ENCODE results near the gene VAMP8. TPM values are rescaled to one million over a fixed set of nuclear protein-coding genes. Genes with fewer than 3 reads are reported as not detected.

Gene VAMP8
- total RNA-seq, 1 experiment from 2014 or later = 52.0 TPM

GRCh38 chr2:85607268-85608215, 30.2 kb downstream of the VAMP8 start:
- Mint-ChIP-seq H3K36me3 (peaks cover 24% of the 10 kb centered on the region), H3K27ac (peak overlapping the region; percentile 57; the same call in 1 of the 2 replicates), H3K4me3 (no peak overlapping the region), H3K4me1 (peaks cover 19% of the 10 kb centered on the region), H3K9me3 (no peaks in the 10 kb centered on the region), H3K27me3 (ENCODE audit: low read depth) (no peaks in the 10 kb centered on the region)
- POLR2A ChIA-PET = interaction anchor here (1.0 kb wide), 1 partner anchor 29 kb away, joined by 3 read pairs; no protein-coding TSS in a partner anchor
- TF ChIP-seq FOXP1 (CRISPR knock-in tag; IDR thresholded peaks at IDR 0.05; ENCODE audit: borderline replicate concordance) (no peak), FOXJ3 (CRISPR knock-in tag; IDR thresholded peaks at IDR 0.05; ENCODE audit: borderline replicate concordance) (no peak), PRRX2 (CRISPR knock-in tag; IDR thresholded peaks at IDR 0.05) (no peak), ELF4 (CRISPR knock-in tag; IDR thresholded peaks at IDR 0.05; ENCODE audit: low read depth) (no peak), EMX1 (CRISPR knock-in tag; IDR thresholded peaks at IDR 0.05) (no peak), ZNF532 (CRISPR knock-in tag; IDR thresholded peaks at IDR 0.05; ENCODE audit: borderline replicate concordance) (no peak), GTF2I (CRISPR knock-in tag; conservative IDR thresholded peaks at IDR 0.05) (no peak), AFF4 (CRISPR knock-in tag; IDR thresholded peaks at IDR 0.05; ENCODE audit: borderline replicate concordance) (no peak)
- TF ChIP-seq, protein P1, sequence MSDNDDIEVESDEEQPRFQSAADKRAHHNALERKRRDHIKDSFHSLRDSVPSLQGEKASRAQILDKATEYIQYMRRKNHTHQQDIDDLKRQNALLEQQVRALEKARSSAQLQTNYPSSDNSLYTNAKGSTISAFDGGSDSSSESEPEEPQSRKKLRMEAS (CRISPR knock-in tag; IDR thresholded peaks at IDR 0.05) = no peak
- ATAC-seq = no peak
- no peak for DNase-seq (ENCODE audit: low spot score)
- CTCF ChIA-PET = no interaction called here

- POLR2A ChIA-PET = interaction anchor here (0.6 to 1.4 kb wide), 7 partner anchors 9 to 193 kb away, joined by 3 to 8 read pairs (median 4); partner anchors contain the start of genes GGCX, SH2D6, TMEM150A and VAMP8
- Mint-ChIP-seq H3K9me3 (no peaks in the 10 kb centered on the region), H3K36me3 (peaks cover 24% of the 10 kb centered on the region), H3K4me1 (peaks cover 4% of the 10 kb centered on the region; the same call in 1 of the 2 replicates), H3K27me3 (ENCODE audit: low read depth) (no peaks in the 10 kb centered on the region), H3K27ac (peak overlapping the region; percentile 96), H3K4me3 (peak overlapping the region; percentile 98)
- CTCF ChIA-PET = interaction anchor here (0.7 to 2.9 kb wide), 5 partner anchors 8 to 158 kb away, joined by 3 to 17 read pairs (median 3); partner anchors contain the start of gene TMEM150A
- TF ChIP-seq CREB1 (CRISPR knock-in tag; IDR thresholded peaks at IDR 0.05) (no peak), GRHL2 (CRISPR knock-in tag; IDR thresholded peaks at IDR 0.05; ENCODE audit: insufficient replicate concordance, severe bottlenecking) (no peak), SMAD3 (CRISPR knock-in tag; IDR thresholded peaks at IDR 0.05; ENCODE audit: borderline replicate concordance) (peak; percentile 54; the same call in 1 of the 2 replicates), RELA (CRISPR knock-in tag; IDR thresholded peaks at IDR 0.05; ENCODE audit: borderline replicate concordance) (no peak), TEAD4 (CRISPR knock-in tag; IDR thresholded peaks at IDR 0.05) (0 out of 2 replicates have a peak, but pooled peaks have one; percentile 38), MYBL2 (CRISPR knock-in tag; IDR thresholded peaks at IDR 0.05) (no peak), TP53 (CRISPR knock-in tag; IDR thresholded peaks at IDR 0.05) (no peak), OVOL2 (CRISPR knock-in tag; IDR thresholded peaks at IDR 0.05; ENCODE audit: borderline replicate concordance) (no peak)
- DNase-seq (ENCODE audit: low spot score) = no peak
- ATAC-seq = no peak; the same call in 1 of the 2 replicates
These were observed 33.9 kb downstream of the VAMP8 start for GRCh38 chr2:85611217-85611704.
